NCI-H2227 treated with DMSO at 0.1 percent for 48 hours (cell line): ENCODE data around the gene SPRR5.

Experiments
- DNase-seq: peaks from one replicate; lab custom pipeline; 2025; lab: John Stamatoyannopoulos, UW

Gene SPRR5

GRCh38 chr1:152946248-152946647 is 758 bp upstream of the SPRR5 start:
- DNase-seq: no peak

- no peak for DNase-seq
Observed at GRCh38 chr1:152951711-152952110, 4.7 kb downstream of the SPRR5 start.

GRCh38 chr1:152953761-152954160 is 6.8 kb downstream of the SPRR5 start:
- no peak for DNase-seq

- no peak for DNase-seq
Observed at GRCh38 chr1:152954436-152954835, 7.4 kb downstream of the SPRR5 start.

GRCh38 chr1:152957561-152957960 is 10.6 kb downstream of the SPRR5 start:
- DNase-seq: no peak

- DNase-seq: no peak
Observed at GRCh38 chr1:152959273-152959672, 12.3 kb downstream of the SPRR5 start.

GRCh38 chr1:152959801-152960451 is 12.9 kb downstream of the SPRR5 start:
- DNase-seq: no peak

GRCh38 chr1:152960452-152961044 is 13.5 kb downstream of the SPRR5 start:
- no peak for DNase-seq

GRCh38 chr1:152961226-152961891 is 14.4 kb downstream of the SPRR5 start:
- DNase-seq: no peak

- no peak for DNase-seq
Observed at GRCh38 chr1:152962876-152963415, 15.9 kb downstream of the SPRR5 start.

GRCh38 chr1:152964536-152964935 is 17.5 kb downstream of the SPRR5 start:
- no peak for DNase-seq

- DNase-seq: no peak
Observed at GRCh38 chr1:152965853-152966252, 18.8 kb downstream of the SPRR5 start.

- DNase-seq: no peak
Observed at GRCh38 chr1:152967201-152967600, 20.2 kb downstream of the SPRR5 start.

GRCh38 chr1:152968248-152968647 is 21.2 kb downstream of the SPRR5 start:
- DNase-seq: no peak

- no peak for DNase-seq
Observed at GRCh38 chr1:152969036-152969435, 22.0 kb downstream of the SPRR5 start.

- DNase-seq: no peak
Observed at GRCh38 chr1:152970495-152970894, 23.5 kb downstream of the SPRR5 start, which contains the start of gene SPRR4. SPRR4 (plus strand) TSS chr1:152970648; CDS start chr1:152971891, 1,243 bp downstream.

GRCh38 chr1:152972196-152972886 is 25.3 kb downstream of the SPRR5 start:
- DNase-seq: no peak

GRCh38 chr1:152976688-152977087 is 29.7 kb downstream of the SPRR5 start:
- no peak for DNase-seq

GRCh38 chr1:152977614-152978013 is 30.6 kb downstream of the SPRR5 start:
- DNase-seq: no peak

- DNase-seq: no peak
Observed at GRCh38 chr1:152980676-152981075, 33.7 kb downstream of the SPRR5 start.

- DNase-seq: no peak
Observed at GRCh38 chr1:152981146-152981871, 34.3 kb downstream of the SPRR5 start.

- DNase-seq: no peak
Observed at GRCh38 chr1:152982076-152982475, 35.1 kb downstream of the SPRR5 start.
